DND-41 (cell line): ENCODE results near the gene PPFIBP2.

Experiments used
- ATAC-seq: fragments of 200-7000 bp; cut with Tn5 transposase; 3 replicates; pipeline ENCODE4 v1.9.1; 2021; ENCODE audit warnings: low read depth; ENCODE audit not compliant: insufficient read depth
- DNase-seq: peaks from one replicate; pipeline ENCODE4 v3.0.0-alpha.2; 2020
- H2AFZ ChIP-seq: 2 replicates; pipeline ENCODE4 v1.6.0; 2012; ENCODE audit warnings: low read depth, low read length
- H3K27ac ChIP-seq: 2 replicates; pipeline ENCODE4 v1.5.1; 2012; ENCODE audit warnings: low read length, inconsistent platforms
- H3K27me3 ChIP-seq: fragments of 200-600 bp; sonication (generic); 2 replicates; pipeline ENCODE4 v1.6.0; 2012; ENCODE audit warnings: low read length, mild to moderate bottlenecking, inconsistent platforms; ENCODE audit not compliant: insufficient read depth, poor library complexity
- H3K36me3 ChIP-seq: 2 replicates; pipeline ENCODE4 v1.5.1; 2012; ENCODE audit warnings: low read length, inconsistent platforms; ENCODE audit not compliant: insufficient read depth
- H3K4me1 ChIP-seq: 2 replicates; pipeline ENCODE4 v1.5.1; 2012; ENCODE audit warnings: mild to moderate bottlenecking, low read length; ENCODE audit not compliant: insufficient read depth
- H3K4me2 ChIP-seq: 2 replicates; pipeline ENCODE4 v1.6.0; 2012; ENCODE audit warnings: mild to moderate bottlenecking, moderate library complexity, low read length, inconsistent platforms; ENCODE audit not compliant: insufficient read depth
- H3K4me3 ChIP-seq, 2 experiments: fragments of 200-600 bp in 1 of 2; shearing (Covaris generic) in 1 of 2; 2 replicates each; pipeline ENCODE4 v1.5.1; 2012 to 2016; ENCODE audit warnings: inconsistent platforms in 2 of 2, low read length in 2 of 2, mild to moderate bottlenecking in 2 of 2, low read depth in 1 of 2, moderate library complexity in 1 of 2
- H3K79me2 ChIP-seq: 2 replicates; pipeline ENCODE4 v1.6.0; 2012; ENCODE audit warnings: low read length, inconsistent platforms; ENCODE audit not compliant: insufficient read depth
- H3K9ac ChIP-seq: 2 replicates; pipeline ENCODE4 v1.6.0; 2012; ENCODE audit warnings: low read depth, mild to moderate bottlenecking, inconsistent platforms, low read length, moderate library complexity
- H3K9me3 ChIP-seq: 2 replicates; pipeline ENCODE4 v1.5.1; 2012; ENCODE audit warnings: low read length, moderate library complexity, mild to moderate bottlenecking, inconsistent platforms; ENCODE audit not compliant: insufficient read depth, severe bottlenecking
- H4K20me1 ChIP-seq: 2 replicates; pipeline ENCODE4 v1.6.0; 2012; ENCODE audit warnings: low read length; ENCODE audit not compliant: insufficient read depth
- CTCF ChIP-seq: IDR thresholded peaks from 2 replicates; pipeline ENCODE4 v1.5.1; 2012; ENCODE audit warnings: borderline replicate concordance, low read length, moderate library complexity, mild to moderate bottlenecking; ENCODE audit not compliant: poor library complexity, severe bottlenecking; ENCODE audit errors: extremely low read depth
- EZH2 ChIP-seq: IDR thresholded peaks from 3 replicates; pipeline ENCODE4 v1.6.1; 2012; ENCODE audit warnings: borderline replicate concordance, low read depth, mild to moderate bottlenecking, moderate library complexity, low read length, inconsistent platforms; ENCODE audit not compliant: severe bottlenecking

PPFIBP2 gene

GRCh38 chr11:7613394-7613720, 99.6 kb downstream of the PPFIBP2 start:
- Histone ChIP-seq H3K9me3 (no peaks in the 10 kb centered on the region), H3K4me1 (no peaks in the 10 kb centered on the region), H3K36me3 (no peaks in the 10 kb centered on the region), H3K4me3 (no peak overlapping the region), H3K9ac (no peak overlapping the region), H3K4me2 (no peak overlapping the region), H2AFZ (no peak overlapping the region), H3K27me3 (no peaks in the 10 kb centered on the region), H4K20me1 (no peaks in the 10 kb centered on the region), H3K27ac (no peak overlapping the region), H3K79me2 (no peaks in the 10 kb centered on the region)
- ATAC-seq (no peak), DNase-seq (no peak)
- TF ChIP-seq EZH2 = no peak
- no peak for TF ChIP-seq CTCF

- H4K20me1 ChIP-seq = no peaks in the 10 kb centered on the region
- no peaks in the 10 kb centered on the region for H3K79me2 ChIP-seq
- no peak overlapping the region for H3K9ac ChIP-seq
- H3K4me3 ChIP-seq = no peak overlapping the region
- no peaks in the 10 kb centered on the region for H3K9me3 ChIP-seq
- H2AFZ ChIP-seq = no peak overlapping the region
- TF ChIP-seq EZH2 (no peak), CTCF (no peak)
- no peaks in the 10 kb centered on the region for H3K36me3 ChIP-seq
- no peak for ATAC-seq
- no peak for DNase-seq
- no peaks in the 10 kb centered on the region for H3K4me1 ChIP-seq
- H3K27me3 ChIP-seq = no peaks in the 10 kb centered on the region
- no peak overlapping the region for H3K4me2 ChIP-seq
- H3K27ac ChIP-seq = no peak overlapping the region
Measured at GRCh38 chr11:7614656-7615055, 100.9 kb downstream of the PPFIBP2 start.

GRCh38 chr11:7617032-7617431, 103.2 kb downstream of the PPFIBP2 start:
- Histone ChIP-seq H4K20me1 (no peaks in the 10 kb centered on the region), H3K4me3 (no peak overlapping the region), H3K79me2 (no peaks in the 10 kb centered on the region), H3K4me1 (no peaks in the 10 kb centered on the region), H3K9me3 (no peaks in the 10 kb centered on the region), H2AFZ (no peak overlapping the region), H3K9ac (no peak overlapping the region), H3K4me2 (no peak overlapping the region), H3K36me3 (no peaks in the 10 kb centered on the region), H3K27me3 (no peaks in the 10 kb centered on the region), H3K27ac (no peak overlapping the region)
- TF ChIP-seq EZH2 = no peak
- TF ChIP-seq CTCF = no peak
- ATAC-seq (no peak), DNase-seq (no peak)

- no peaks in the 10 kb centered on the region for H3K79me2 ChIP-seq
- TF ChIP-seq CTCF (no peak), EZH2 (no peak)
- no peak overlapping the region for H2AFZ ChIP-seq
- no peak overlapping the region for H3K27ac ChIP-seq
- no peak overlapping the region for H3K4me2 ChIP-seq
- H3K9ac ChIP-seq = no peak overlapping the region
- H3K4me1 ChIP-seq = no peaks in the 10 kb centered on the region
- DNase-seq (no peak), ATAC-seq (no peak)
- no peak overlapping the region for H3K4me3 ChIP-seq
- no peaks in the 10 kb centered on the region for H3K36me3 ChIP-seq
- H3K9me3 ChIP-seq = no peaks in the 10 kb centered on the region
- H4K20me1 ChIP-seq = no peaks in the 10 kb centered on the region
- no peaks in the 10 kb centered on the region for H3K27me3 ChIP-seq
Measured at GRCh38 chr11:7619322-7619721, 105.5 kb downstream of the PPFIBP2 start.
